Right ventricle myocardium superior (tissue), 1 donor: ENCODE results near the gene KLC3. TPM values are rescaled to one million over a fixed set of nuclear protein-coding genes. Genes with fewer than 3 reads are reported as not detected.
"Not testable (repeated sequence)": the region's sequence is repeated elsewhere in the genome, so short reads cannot be mapped to it uniquely, and the experiment has no call there.

ENCODE experiments used
- ATAC-seq: fragments of 200-7000 bp; cut with Tn5 transposase; one replicate; pipeline ENCODE4 v1.9.1; 2020; ENCODE audit warnings: mild to moderate bottlenecking; ENCODE audit not compliant: poor library complexity
- DNase-seq: peaks from one replicate; pipeline ENCODE4 v3.0.0-alpha.2; 2020
- intact Hi-C: fragments of 100-400 bp; cut with DNase I; formaldehyde crosslinking; loops from one replicate; pipeline ENCODE4 v1.11.2; 2022
- total RNA-seq: library from RNA; stranded (reverse); fragmentation: NEBNext Ultra II Directional; extraction: Animal tissue kit (Norgen Biotek cat#: 25700); gene quantifications from one replicate; pipeline ENCODE4 v1.2.1, GENCODE V29; 2021
- donor health status: DM: no; HTN: yes; CAD: no; lungs with severe emphysema.

Gene KLC3
- total RNA-seq, 1 donor from 2014 or later: not detected

GRCh38 chr19:45311621-45312020 is 28.9 kb upstream of the KLC3 start:
- ATAC-seq (no peak), DNase-seq (peak; percentile 55)
- intact Hi-C loops: no loop called here

DNA sequence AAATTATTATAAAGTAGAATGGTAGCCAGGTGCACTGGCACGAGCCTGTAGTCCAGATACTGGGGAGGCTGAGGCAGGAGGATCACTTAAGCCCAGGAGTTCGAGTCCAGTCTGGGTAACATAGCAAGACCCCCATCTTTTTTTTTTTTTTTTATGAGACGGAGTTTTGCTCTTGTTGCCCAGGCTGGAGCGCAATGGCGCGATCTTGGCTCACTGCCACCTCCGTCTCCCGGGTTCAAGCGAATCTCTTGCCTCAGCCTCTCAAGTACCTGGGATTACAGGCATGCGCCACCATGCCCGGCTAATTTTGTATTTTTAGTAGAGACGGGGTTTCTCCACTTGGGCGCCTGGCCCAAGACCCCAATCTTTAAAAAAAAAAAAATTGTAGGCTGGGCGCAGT is 28.3 kb upstream of the KLC3 start:
- DNase-seq, ATAC-seq, intact Hi-C loops: not testable (repeated sequence)

DNA sequence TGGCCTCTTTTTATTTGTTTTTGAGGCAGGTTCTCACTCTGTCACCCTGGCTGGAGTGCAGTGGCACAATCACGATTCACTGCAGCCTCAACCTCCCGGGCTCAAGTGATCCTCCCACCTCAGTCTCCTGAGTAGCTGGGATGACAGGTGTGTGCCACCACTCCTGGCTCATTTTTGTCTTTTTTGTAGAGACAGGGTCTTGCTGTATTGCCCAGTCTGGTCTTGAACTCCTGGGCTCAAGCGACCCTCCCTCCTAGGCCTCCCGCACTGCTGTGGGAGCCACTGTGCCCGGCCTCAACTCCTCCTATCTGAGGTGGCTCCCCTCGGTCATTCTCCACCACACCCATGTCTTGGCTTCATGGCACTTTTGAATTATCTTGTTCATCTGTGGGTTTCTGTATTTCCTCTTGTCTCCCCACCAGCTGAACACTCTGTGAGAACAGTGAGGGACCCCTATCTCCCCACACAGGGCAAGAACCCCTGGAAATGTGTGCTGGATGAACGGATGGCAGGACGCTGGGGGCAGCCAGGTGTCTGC is 25.8 kb upstream of the KLC3 start:
- no peak for DNase-seq

GRCh38 chr19:45315304-45315703 is 25.2 kb upstream of the KLC3 start:
- intact Hi-C loops: no loop called here
- DNase-seq: no peak
- ATAC-seq: no peak

More for the DNA sequence above, 25.8 kb upstream of the KLC3 start:
- no peak for ATAC-seq
- intact Hi-C loops: no loop called here

- no peak for ATAC-seq
- intact Hi-C loops: no loop called here
- no peak for DNase-seq
These were observed 19.4 kb upstream of the KLC3 start for GRCh38 chr19:45320997-45321775.

DNA sequence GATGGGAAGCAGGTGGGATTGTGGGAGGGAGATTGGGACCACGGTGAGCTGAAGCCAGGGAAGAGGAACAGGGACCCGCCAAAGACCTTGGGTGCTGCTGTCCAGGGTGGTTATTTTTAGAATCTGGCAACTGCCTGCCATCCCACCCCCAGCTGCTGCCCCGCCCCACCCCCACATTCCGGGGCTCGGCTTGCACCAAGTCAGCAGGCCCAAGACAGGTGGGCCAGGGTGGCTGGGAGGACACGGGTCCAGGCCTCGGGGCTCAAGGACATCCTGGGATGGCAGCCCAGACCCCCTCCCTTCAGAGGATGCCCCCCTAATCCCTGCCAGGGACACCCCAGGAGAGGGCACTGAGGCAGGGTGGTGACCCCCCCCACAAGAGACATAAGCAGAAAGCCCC is 18.7 kb upstream of the KLC3 start:
- intact Hi-C loops: no loop called here
- peak; percentile 58 for DNase-seq
- ATAC-seq: peak; percentile 40

DNA sequence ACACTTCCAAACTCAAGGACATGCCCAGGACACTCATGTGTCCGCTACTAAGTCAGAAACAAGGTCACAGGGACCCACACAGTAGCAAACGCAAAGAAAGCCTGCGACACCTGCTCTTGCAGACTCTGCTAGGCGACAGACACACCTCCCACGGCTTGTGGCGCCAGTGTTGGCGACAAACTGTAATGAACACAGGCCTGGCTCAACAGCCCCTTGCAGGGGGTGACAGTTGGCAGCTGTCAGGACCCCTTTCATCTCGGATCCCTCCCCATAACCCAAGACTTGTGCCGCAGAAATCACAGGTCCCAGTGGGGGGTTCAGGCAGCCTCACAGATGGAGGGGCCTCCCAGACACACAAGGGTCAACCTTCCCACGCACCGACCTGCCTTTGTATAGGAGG is 18.2 kb upstream of the KLC3 start:
- intact Hi-C loops: no loop called here
- ATAC-seq (no peak), DNase-seq (no peak)

GRCh38 chr19:45322744-45323281 is 17.7 kb upstream of the KLC3 start, which contains the start of gene CKM:
CKM (minus strand) TSS chr19:45322875; CDS start chr19:45319713, 3,162 bp downstream.
- peak; percentile 87 for DNase-seq
- intact Hi-C loops: no loop called here
- peak; percentile 80 for ATAC-seq

DNA sequence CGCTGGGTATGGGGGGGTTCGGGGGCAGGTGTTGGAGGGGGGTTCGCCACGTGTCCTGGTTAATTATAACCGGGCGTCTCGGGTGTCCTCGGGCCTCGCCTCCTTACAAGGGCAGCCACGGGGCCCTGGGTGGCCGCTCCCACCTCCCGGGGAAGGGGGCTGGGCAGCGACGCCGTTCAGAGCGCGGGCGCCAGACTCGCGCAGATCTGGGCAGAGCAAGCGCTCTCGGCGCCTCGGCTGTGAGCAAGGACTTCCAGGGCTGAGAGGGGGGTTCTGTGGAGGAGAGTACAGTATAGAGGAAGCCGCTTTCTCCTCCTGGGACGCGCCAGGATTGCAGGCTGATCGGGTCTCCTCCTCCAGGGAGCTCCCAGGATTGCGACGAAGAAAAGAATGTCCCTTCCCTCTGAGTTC is 16.9 kb upstream of the KLC3 start:
- DNase-seq (peak; percentile 83), ATAC-seq (peak; percentile 73)
- intact Hi-C loops: no loop called here

- no peak for ATAC-seq
- DNase-seq: no peak
- intact Hi-C loops: no loop called here
These were observed 16.1 kb upstream of the KLC3 start for GRCh38 chr19:45324349-45324907.

DNA sequence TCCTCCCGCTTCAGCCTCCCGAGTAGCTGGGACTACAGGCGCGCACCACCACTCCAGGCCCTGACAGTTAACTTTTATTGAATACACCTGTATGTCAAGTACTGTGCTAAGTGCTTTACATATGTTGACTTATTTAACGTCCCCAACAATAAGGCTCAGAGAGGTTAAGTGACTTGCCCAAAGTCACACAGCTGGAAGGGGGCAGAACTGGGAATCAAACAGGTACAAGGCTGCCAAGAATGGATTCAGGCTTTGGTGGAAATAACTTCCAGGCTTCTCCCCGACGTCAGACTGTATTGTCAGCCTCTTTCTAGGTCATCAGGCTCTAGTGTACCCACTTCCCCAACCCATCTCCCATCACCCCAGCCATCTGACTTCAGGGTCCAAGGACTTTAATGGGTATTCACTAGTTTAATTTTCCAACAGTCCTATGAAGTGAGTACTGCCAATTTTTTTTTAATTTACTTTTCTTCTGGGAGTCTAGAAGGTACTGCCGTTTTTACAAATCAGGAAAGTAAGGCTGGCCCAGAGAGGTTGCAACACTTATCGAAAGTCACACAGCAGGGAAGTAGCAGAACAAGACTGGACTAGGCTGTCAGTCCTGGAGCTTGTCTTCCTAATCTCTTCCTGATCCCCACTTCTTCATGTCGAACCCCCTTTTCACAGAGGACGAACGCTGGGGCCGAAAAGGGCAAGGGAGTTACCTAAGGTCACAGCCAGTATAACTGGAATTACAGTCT is 13.0 kb upstream of the KLC3 start:
- DNase-seq (no peak), ATAC-seq (no peak)
- intact Hi-C loops: no loop called here

DNA sequence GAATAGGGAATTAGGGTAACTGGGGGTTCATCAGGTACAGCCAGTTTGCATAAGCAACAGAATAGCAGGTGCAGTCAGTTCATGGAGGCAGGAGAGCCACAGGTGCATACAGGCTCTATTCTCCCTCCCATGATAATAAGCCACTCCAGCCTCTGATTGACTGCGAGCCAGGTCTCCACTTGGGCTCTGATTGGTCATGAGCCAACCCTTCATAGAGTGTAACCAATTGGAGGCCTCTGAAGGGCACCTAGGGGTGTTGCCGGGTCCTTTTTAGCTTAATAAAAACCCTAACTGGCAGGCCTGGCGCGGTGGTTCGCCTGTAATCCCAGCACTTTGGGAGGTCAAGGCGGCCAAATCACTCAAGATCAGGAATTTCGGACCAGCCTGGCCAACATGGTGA is 9.1 kb upstream of the KLC3 start:
- intact Hi-C loops: no loop called here
- no peak for ATAC-seq
- no peak for DNase-seq

DNA sequence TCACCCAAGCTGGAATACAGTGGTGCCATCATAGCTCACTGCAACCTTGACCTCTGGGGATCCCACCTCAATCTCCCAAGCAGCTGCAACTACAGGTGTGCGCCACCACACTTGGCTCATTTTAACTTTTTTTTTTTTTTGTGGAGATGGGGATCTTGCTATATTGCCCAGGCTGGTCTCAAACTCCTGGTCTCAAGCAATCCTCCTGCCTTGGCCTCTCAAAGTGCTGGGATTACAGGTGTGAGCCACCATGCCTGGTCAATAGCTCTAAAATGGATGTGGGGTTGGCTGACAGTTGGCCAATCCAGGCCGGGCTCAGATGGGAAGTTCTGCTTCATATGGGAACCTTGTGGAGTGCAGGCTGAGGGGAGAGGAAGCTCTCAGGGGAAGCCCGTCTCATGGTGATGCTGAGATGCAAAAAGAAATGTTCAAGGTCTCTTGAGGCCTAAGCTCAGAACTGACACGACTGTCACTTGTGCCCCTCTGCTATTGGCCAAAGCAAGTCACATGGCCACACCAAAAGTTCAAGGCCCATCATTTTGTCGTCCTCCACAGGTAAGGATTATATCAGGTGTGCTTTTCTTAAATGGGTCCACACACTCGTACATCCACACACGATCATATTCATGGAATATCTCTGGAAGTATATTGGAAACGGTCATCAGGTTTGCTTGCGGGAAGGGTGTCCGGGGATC is 6.8 kb upstream of the KLC3 start:
- no peak for ATAC-seq
- DNase-seq: no peak
- intact Hi-C loops: no loop called here

DNA sequence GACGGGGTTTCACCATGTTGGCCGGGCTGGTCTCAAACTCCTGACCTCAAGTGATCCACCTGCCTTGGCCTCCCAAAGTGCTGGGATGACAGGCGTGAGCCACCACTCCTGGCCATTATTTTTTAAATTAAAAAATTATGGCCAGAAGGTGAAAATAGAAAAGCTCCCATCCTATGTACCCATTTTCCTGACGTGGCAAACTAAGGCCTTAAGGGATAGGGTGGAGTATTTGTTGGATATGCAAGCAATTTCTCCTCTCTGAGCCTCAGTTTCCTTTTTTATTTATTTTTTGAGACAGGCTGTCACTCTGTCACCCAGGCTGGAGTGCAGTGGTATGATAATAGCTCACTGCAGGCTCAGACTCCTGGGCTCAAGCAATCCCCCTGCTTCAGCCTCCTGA is 5.7 kb upstream of the KLC3 start:
- ATAC-seq: not testable (repeated sequence)

DNA sequence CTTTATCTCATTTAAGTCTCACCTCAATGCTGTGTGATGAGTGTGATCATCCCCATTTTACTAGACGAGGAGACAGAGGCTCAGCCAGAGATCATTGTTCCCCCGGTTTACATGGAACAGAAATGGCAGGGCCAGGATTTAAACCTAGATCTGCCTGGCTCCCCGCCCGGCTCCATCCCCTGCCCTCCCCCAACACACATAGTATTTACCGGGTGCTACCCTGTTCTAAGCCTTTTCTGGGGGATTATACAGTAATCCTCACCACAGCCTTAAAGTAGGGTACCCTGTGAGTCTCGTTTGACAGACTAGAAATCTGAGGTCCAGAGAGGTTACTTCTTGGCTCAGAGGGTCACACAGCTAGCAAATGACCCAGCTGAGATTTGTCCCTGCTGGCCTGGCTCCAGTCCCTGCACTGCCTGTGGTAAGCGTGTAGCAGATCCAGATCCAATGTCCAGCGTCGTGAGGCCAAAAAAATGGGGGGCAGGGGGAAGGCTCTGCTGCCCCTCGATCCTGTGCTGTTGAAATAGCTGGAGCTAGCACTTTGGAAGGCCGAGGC is 3.8 kb upstream of the KLC3 start:
- intact Hi-C loops: no loop called here
- DNase-seq: no peak
- ATAC-seq: no peak

More for the DNA sequence above, 5.7 kb upstream of the KLC3 start:
- DNase-seq, intact Hi-C loops: not testable (repeated sequence)

DNA sequence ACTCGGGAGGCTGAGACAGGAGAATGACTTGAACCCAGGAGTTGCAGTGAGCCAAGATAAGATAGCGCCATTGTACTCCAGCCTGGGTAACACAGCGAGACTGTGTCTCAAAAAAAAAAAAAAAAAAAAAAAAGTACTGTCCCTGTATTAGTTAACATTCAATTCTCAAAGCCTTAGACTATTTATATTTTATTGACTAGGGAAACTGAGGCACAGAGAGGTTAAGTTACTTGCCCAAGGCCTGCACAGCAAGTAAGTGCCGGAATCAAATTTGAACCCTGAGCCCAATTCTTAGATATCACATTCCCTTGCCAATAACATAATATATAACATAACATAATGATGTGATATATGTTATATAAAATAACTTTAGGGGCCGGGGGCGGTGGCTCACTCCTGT is 921 bp upstream of the KLC3 start:
- DNase-seq: no peak
- intact Hi-C loops: loop anchor here (10.0 kb wide), 1 partner anchor 435 kb away; the partner anchor contains the start of gene APOE
- no peak for ATAC-seq

- ATAC-seq (peak; percentile 10), DNase-seq (no peak)
- intact Hi-C loops: loop anchor here (10.0 kb wide), 1 partner anchor 436 kb away; the partner anchor contains the start of gene APOE
These were observed 426 bp downstream of the KLC3 start for GRCh38 chr19:45340899-45341453.

DNA sequence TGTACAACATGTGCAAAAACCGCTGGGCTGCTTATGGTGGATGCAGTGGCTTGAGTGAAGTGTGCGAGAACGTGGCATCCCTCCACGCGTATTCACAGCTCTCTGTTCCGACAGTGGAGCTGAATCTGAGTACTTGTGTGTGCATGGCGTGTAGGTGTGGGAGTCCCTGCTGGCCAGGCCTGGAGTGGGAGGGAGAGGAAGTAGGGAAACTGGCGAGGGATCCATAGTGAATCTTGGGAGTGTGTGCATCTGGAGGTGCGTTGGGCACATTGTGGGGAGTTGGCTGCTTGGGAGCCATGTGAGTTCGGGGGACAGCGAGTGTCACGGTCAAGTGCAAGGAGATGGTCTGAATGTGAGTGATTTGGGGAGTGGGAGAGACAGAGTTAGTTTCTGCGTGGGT is 2.4 kb downstream of the KLC3 start:
- no peak for ATAC-seq
- intact Hi-C loops: loop anchor here (10.0 kb wide), 1 partner anchor 438 kb away; the partner anchor contains the start of gene APOE

More for the DNA sequence above, 2.4 kb downstream of the KLC3 start:
- no peak for DNase-seq
